GM18870 (cell line): Measurements from ENCODE around the gene ZRANB3.

Experiments used
- ATAC-seq: cut with Tn5 transposase; IDR thresholded peaks from one replicate; pipeline ENCODE4 v1.9.1; 2021; ENCODE audit warnings: moderate library complexity; ENCODE audit not compliant: unreplicated experiment

Gene ZRANB3

DNA sequence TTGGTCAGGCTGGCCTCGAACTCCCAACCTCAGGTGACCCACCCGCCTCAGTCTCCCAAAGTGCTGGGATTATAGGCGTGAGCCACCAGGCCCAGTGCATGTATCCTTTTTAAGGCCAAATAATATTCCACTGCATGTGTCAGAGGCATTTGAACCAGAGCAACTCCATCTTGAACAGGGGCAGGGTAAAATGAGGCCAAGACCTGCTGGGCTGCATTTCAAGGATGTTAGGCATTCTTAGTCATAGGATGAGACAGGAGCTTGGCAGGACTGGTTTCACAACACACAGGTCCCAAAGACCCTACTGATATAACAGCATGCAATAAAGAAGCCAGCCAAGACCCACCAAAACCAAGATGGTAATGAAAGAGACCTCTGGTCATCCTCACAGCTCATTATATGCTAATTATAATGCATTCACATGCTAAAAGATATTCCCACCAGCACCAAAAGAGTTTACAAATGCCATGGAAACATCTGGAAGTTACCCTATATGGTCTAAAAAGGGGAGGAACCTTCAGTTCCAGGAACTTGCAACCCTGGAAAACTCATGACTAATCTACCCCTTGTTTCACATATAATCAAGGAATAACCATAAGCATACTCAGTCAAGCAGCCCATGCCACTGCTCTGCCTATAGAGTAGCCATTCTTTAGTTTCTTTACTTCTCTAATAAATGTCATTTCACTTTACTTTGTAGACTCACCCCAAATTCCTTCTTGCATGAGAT lies 274.3 kb downstream of the ZRANB3 start:
- ATAC-seq, result no peak

DNA sequence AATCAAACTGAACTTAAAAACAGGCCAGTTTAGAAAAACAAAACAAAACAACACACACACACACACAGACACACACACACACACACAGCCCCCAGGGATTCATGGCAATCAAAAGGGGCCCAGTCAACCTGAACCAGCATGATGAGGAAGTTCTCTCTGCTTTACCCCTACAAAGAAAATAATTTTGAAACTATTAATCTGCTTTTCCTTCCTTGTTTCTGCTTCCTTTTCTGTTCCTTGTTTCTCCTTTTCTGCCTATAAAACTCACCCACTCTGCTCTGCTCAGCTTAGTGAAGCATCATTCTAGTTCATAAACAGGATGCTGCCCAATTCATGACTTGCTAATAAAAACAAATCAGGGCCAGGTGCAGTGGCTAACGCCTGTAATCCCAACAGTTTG lies 275.8 kb downstream of the ZRANB3 start:
- ATAC-seq, result no peak

DNA sequence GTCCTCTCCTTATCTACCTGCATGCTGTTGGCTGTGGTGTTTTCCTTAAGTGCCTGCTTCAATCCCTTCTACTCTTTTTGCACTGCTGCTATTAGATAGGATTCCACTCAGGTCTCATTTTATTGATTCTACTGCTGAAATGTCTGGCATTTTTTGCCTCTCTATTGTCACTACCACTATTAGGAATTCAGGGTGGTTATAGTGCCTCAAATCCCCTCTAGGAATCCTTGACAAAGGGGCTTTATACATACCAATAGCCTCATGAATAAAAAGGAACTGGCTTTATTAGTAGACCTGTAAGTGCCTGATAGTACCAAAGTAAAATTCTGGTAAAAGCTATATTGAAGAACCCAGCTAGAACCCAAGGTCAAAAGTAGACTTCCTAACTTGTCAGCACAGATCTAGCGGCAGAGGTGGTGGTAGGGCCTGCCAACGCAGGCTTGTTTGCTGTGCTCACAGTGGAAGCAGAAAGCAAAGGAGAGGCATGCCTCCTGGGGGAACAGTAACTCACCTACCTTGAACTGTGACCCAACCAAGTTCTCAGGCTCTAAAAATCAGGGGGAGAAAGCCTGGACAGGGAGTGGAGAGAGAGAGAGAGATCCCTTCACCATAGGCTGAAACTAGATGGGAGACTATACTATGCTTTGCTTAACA lies 278.1 kb downstream of the ZRANB3 start:
- no peak for ATAC-seq

DNA sequence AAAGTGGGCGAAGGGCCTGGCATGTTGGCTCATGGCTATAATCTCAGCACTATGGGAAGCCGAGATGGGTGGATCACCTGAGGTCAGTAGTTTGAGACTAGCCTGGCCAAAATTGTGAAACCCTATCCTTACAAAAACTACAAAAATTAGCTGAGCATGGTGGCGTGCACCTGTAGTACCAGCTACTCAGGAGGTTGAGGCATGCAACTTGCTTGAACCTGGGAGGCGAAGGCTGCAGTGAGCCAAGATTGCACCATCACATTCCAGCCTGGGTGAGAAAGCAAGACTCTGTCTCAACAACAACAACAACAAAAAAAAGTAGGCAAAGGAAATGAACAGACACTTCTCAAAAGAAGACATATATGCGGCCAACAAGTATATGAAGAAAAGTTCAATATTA lies 282.4 kb downstream of the ZRANB3 start:
- ATAC-seq, result no peak

DNA sequence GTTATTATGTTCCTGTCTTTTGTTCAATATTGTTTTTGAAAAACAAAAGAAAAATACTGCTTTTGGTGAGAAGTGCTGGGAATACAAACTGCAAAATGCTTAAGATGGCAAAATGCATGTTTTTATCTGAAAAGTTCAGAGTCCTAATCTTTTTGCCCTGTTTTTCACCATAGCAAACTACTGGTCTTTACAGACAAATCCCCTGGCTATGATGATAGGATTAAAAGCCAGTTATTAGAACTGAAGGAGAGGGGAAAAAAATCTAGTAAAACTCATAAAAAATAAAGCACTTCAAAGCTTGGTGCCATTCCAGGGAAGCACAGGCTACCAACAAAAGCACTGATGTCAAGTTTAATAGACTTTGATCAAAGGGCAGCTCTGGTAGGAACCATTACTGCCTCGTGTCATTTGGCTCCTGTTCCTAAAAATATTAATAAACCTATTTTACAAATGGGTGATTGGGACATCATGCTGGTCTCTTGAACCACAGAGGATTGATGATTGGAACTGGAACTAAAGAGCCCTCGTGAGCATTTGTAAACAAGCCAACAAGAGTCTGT lies 284.2 kb downstream of the ZRANB3 start:
- no peak for ATAC-seq

DNA sequence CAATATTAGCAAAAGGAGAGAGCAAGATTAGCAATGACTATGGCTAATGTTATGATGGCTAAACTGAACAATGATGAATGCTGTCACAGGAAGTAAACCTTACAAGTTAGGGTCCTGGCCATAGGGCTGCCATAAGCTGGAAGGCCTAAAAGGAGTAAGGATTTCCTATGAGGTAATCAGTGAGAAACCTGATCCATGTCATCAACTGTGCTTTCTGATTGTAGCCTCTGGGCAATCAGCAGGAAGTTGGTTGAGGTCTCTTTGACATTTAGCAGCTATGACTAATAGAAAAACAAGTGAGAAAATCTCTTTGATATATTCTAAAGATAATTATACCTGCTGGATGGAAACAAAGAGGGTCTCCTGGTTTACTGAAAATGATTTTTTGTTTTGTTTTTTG lies 285.9 kb downstream of the ZRANB3 start:
- no peak for ATAC-seq

DNA sequence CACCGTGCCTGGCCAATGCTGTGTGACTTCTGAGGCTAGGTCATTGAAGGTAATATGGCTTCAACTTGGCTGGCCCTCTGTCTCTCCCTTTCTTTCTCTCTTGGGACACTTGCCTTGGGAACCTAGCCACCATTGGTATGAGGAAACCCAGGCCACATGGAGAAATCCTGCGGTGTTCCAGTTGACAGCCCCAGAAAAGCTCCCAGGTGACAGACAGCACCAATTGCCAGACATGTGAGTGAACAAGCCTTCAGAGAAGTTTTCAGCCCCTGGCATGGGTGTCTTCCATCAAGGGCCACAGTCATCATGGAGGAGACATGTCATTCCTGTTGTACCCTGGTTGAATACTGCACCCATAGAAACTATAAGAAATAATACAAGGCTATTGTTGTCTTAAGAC lies 292.4 kb downstream of the ZRANB3 start:
- no peak for ATAC-seq

DNA sequence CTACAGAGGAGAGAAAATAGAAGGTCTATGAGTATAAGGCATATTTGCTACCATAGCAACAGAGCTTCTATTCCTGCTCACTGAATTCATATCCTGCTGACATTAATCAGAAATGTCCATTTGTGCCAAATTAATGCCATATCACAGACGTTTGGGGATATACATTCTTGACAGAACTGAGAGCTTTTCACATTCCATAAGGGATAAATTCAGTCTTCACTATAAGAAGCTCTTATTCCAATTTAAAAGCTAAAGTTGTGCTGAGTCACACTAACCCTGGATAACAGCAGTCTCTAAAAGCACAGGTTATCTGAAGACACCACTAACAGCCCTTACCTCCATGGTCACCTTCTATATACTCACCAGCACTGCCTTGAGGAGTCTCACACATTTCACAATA lies 300.9 kb downstream of the ZRANB3 start:
- ATAC-seq, result no peak

DNA sequence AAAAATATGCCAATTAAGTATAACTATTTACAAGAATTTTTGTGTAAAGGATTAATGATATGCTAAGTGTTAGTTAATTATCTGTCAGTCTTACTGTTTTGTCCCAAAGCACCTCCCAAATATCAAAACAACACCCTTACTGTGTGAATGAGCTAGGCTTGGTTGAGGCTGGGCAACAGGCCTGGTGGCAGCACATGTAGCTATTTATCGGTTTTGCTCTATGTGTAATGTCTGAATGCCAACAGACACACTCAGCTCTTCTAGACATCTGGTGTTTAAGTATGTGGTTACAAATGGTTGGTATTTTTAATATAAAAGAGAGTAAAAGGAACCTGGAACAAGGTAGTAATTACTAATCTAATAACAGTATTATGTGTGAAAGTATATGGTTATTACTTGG lies 303.6 kb downstream of the ZRANB3 start:
- ATAC-seq, result no peak

DNA sequence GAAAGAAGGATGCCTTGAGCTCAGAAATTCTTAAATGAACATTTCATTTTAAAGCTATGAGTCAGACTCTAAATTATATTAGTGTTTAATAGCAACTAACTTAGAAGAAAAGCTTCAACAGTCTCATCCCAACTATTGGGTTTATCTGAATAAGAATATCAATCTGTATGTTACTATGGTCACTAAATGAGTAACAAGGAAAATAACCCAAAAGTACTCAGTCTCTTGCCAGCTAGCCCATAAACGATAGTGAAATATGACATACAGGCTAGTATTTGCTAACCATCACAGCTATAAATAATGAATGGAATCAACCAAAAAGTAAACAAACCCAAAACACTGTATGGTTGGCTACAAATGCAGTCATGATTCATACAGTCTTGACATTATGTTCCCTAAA lies 304.1 kb downstream of the ZRANB3 start:
- no peak for ATAC-seq

DNA sequence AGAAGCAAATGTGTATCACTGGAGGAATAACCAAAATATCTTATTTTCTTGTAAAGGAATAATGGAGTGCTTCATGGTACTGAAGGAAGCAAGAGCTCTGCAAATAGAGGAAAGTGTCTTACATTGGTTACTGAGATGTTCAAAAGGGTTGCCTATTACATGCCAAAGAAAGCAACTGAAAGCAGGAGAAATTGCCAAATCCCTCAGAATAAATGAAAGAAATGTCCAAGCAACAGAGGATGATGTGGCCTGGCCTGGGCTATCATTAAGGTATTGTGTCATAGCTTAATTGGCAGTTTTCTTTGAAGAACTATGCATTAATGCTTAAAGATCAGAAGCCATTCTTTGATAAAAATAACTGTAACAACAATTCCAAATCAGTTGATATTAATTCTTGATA lies 305.2 kb downstream of the ZRANB3 start:
- ATAC-seq, result no peak

DNA sequence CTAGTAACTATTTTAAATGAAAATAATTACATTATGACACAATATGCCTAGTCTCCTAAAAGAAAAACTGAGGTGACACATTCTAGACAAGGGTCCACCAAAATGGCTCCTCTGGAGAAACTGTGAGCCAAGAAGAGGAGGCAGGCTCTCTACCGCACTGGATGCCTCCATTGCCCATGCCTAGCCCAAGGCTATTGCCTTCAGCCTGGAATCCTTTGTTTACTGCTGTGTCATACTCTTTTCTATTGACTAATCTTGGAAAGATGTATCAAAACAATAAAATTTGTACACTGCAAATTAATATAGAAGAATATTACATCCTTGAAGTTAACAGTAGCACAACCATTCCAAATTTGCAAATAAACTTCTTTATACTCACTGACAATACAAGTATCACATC lies 311.8 kb downstream of the ZRANB3 start:
- ATAC-seq, result no peak

DNA sequence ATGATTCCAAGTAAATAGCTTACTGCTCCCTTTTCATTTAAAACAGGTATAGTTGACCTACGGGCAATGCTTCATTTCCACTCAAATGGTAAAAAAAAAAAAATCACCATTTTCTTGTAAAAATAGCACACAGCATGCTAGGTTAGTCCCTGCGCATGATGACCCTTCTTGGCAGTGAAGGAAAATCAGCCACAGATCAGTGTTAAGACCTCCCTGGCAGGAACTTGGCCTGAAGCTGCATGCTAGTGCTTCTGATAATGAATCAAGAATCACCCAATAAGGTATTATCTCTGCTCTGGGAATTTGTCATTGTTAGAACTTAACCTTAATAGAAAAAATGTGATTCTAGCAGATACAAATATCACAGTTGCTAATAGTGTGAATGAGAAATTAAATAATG lies 312.6 kb downstream of the ZRANB3 start:
- no peak for ATAC-seq

DNA sequence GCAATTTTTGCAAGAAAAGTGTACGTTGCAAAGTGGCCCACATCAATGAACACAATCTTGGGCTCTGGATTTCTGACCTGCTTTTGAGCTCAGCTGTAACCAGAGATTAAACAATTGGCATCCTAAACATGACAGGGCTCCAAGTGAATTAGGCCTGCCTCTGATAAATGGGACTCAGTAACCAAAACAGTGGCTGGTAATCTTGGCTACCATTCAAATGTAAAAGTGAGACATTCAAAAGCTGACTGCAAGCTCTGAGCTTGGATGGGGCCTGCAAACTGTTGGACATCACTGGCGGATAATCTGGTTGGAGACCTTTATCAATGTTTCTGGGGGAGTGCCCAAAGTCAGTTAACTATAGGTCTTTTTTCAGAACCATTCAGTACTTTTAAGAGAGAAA lies 318.3 kb downstream of the ZRANB3 start:
- ATAC-seq, result no peak

DNA sequence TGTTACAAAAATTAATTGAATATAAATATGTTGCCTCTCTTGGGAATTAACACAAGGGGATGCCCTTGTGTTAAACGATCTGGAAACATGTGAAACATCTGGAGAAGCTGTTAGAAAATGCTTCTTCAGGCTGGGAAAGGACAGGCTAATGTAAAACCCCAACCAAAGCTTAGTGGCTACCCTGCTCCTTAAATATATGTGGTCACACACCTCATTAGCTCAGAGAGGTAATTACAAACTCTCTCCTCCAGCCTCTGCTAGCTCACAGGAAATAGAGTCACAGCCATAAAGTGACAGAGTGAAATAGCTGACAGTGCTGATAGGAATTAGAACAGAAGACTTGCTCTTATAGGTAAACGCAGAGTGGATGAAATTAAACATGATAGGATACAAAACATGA lies 323.0 kb downstream of the ZRANB3 start:
- ATAC-seq, result no peak

DNA sequence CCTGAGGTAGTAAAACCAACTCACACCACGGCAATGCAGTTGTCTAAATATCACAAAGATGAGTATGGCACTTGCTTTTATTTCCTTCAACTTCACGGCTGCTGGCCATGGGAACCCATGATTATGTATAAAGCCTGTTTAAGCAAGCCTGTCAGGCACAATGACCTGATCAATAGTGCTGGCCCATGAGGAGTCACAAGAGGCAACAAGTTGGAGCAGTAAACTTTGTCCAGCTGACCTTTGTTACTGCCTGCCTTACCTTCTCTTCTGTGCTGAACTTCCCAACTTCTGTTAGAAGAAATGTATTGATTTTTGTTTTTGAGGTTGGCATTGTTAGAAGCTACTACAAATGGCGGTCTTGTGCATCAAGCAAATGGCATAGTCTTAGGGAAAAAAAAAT lies 327.1 kb downstream of the ZRANB3 start:
- no peak for ATAC-seq

DNA sequence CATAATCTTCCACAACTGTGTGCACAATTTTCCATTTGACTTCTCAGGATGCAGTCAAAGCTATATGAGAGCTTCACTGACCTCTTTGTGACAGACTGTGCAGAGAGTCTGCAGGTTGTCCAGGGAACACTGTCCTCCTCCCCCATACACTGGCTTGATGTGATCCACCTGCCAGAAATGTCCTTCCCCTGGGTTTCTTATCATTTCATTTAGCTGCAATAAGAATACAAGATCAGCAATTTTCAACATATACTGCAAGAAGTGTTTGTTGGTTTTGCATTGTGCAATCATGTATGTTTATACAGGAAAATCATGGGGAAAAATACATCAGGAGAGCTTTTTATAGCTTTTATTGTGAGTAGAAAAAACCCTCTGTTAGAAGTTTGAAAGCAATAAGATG lies 328.3 kb downstream of the ZRANB3 start:
- ATAC-seq, result no peak

DNA sequence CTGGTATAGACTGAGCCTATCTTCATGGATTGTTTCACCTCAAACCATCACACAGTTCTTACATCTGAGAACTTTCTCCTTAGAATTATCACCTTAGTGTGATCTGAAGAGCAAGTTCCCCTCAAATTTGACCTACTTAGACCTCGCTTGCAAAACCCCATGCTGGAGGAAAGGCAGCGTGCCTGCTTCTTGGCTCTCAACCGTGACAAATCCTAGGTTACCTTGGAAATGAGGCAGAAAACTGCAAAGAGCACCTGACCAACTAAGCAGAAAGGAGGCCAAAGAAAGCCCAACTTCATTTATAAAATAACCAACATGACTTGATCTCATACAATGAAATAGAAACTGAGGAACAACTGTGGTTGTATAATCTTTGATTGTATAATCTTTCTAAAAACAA lies 332.5 kb downstream of the ZRANB3 start:
- no peak for ATAC-seq

DNA sequence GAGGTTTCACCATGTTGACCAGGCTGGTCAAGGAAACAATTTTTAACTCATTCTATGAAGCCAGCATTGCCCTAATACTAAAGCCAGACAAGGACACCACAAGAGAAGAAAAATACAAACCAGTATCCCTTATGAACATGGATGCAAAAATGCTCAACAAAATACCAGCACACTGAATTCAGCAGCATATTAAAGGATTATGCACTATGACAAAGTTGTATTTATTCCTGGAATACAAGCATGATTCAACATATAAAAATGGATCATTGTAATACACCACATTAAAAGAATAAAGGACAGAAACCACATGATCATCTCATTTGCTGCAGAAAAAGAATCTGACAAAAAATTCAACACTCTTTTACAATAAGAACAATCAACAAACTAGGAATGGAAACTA lies 340.2 kb downstream of the ZRANB3 start:
- ATAC-seq, result no peak

DNA sequence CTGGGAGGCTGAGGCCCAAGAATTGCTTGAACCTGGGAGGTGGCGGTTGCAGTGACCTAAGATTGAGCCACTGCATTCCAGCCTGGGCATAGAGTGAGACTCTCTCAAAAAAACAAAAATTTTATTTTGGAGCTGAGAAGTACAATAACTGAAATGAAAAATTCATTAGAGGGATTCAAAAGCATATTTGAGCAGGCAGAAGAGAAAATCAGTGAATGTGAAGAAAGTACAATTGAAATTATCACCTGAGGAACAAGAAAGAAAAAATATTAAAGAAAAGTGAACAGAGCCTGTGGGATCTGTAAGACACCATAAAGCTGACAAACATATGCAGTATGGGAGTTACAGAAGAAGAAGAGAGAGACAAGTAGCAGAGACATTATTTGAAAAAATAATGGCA lies 341.9 kb downstream of the ZRANB3 start:
- no peak for ATAC-seq

DNA sequence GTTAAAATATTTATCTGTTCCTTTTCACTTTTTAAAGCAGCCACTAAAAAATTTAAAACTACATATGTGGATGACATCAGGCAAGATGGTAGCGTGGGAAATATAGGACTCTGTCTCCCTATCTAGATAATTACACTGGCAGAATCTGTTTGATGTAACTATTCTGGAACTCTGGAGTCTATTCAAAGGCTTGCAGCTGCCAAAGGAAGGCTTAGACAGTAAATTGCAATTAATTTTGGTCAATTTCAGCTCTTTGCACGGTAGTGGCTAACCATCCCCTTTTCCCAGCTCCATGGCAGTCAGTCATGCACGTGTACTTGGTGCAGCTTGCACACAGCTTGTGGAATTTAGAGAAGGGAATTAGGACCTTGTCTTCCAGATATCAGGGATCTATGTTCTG lies 343.7 kb downstream of the ZRANB3 start:
- ATAC-seq, result no peak

DNA sequence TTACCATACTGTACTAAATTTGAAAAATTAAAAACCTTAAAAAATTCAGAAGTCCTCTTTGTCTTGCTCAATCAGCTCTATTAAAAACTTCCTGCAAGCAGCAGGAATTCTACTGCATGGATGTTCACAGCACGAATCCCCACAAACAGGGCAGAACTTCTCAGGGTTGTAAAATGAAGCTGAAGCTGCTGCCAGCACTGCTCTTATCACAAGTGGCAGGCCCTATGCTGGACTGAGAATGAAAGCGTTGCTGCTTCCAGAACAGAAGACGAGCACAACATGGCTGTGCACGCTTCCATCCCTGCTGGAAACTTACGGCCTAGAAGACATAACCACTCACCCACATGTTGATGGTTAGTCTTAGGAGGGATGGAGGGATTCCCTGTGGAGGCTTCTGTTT lies 345.0 kb downstream of the ZRANB3 start:
- no peak for ATAC-seq

DNA sequence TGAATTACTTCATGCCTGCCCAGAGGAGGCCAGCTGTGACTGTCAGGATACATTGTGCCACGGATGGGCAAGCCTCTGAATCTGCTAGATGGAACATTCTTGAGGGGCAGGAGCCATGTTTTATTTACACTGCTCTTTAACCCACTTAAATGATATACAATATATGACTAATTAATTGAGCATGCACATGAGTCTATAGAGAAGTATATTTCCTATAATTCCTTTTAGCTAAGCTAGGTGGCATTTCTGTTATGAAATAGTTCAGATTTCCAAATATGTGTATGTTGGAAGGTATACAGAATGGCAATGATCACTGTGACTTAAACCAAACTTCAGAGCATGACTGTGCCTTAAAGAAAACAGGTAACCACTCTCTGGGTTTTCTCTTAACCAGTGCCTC lies 347.2 kb downstream of the ZRANB3 start:
- no peak for ATAC-seq
